ENCODE data around the gene LSM6. TPM values are rescaled to one million over a fixed set of nuclear protein-coding genes. Genes with fewer than 3 reads are reported as not detected.

The LSM6 gene
- total and polyA plus RNA-seq, 12 donors: 10.7 to 49.4 (median 25.7) TPM

DNA sequence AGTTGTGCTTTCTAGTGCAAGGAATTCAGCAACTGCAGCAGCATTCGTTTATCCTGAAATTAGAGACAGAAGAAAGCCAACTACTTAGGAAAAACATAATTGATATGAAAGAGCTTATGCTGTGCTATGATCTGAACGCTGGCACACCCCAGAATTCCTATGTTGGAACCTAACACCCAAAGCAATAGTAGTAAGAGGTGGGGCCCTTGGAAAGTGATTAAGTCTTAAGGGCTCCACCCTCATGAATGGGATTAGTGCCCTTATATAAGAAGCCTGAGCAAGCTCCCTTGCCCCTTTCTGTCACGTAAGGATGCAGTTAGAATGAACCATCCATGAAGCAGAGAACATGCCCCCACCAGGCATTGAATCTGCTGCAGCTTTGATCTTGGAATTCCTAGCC lies 5.4 kb upstream of the LSM6 start:
- TF ChIP-seq POLR2A (IDR thresholded peaks at IDR 0.05): no peak
- TF ChIP-seq, protein P1, sequence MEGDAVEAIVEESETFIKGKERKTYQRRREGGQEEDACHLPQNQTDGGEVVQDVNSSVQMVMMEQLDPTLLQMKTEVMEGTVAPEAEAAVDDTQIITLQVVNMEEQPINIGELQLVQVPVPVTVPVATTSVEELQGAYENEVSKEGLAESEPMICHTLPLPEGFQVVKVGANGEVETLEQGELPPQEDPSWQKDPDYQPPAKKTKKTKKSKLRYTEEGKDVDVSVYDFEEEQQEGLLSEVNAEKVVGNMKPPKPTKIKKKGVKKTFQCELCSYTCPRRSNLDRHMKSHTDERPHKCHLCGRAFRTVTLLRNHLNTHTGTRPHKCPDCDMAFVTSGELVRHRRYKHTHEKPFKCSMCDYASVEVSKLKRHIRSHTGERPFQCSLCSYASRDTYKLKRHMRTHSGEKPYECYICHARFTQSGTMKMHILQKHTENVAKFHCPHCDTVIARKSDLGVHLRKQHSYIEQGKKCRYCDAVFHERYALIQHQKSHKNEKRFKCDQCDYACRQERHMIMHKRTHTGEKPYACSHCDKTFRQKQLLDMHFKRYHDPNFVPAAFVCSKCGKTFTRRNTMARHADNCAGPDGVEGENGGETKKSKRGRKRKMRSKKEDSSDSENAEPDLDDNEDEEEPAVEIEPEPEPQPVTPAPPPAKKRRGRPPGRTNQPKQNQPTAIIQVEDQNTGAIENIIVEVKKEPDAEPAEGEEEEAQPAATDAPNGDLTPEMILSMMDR (IDR thresholded peaks at IDR 0.05): no peak
- no peaks in the 10 kb centered on the region for H3K36me3 ChIP-seq (replicated peaks in 1 of 2)
- 80 to 83% (median 81%) methylated on average over 3 of the region's 3 CpGs for WGBS, 4 donors
- no peak overlapping the region for H3K27ac ChIP-seq
- no peak for DNase-seq
- intact Hi-C loops (cut with DNase I): loop anchor here in 1 of 2 donors (10.0 kb wide), 1 partner anchor 225 kb away; no protein-coding TSS in a partner anchor
- H3K4me1 ChIP-seq (replicated peaks in 1 of 2): peaks cover 0 to 2% of the 10 kb centered on the region in 2 donors
- no peak overlapping the region for H3K4me3 ChIP-seq
- H3K27me3 ChIP-seq: no peaks in the 10 kb centered on the region
- no peaks in the 10 kb centered on the region for H3K9me3 ChIP-seq (replicated peaks in 1 of 3)

DNA sequence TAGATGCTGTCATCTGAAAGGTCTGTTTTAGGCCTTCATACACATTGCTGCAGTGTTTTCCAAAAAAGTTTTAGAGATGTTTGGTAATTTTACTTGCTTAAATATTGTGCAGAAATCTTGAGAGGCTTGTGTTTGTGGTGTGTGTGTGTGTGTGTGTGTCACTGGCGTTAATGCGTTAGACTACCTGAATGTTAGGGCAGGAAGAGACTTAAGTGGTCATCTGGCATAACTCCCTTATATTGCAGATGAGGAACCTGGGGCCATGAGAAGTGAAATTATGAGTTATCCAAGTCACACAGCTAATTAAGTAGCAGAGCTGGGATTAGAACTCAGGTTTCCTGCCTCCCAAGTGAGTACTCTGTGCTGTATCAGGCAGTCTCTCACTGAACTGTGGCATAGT lies 1.4 kb downstream of the LSM6 start:
- no peak for TF ChIP-seq POLR2A (IDR thresholded peaks at IDR 0.05)
- H3K27ac ChIP-seq: no peak overlapping the region
- H3K4me3 ChIP-seq: peak overlapping the region in 1 of 4 donors; percentile 93
- no peak for DNase-seq
- WGBS, 4 donors: 74 to 78% (median 76%) methylated on average over 2 of the region's 2 CpGs
- intact Hi-C loops (cut with DNase I): loop anchor here in 1 of 2 donors (10.0 kb wide), 1 partner anchor 232 kb away; no protein-coding TSS in a partner anchor
- H3K36me3 ChIP-seq (replicated peaks in 1 of 2): no peaks in the 10 kb centered on the region
- H3K27me3 ChIP-seq: no peaks in the 10 kb centered on the region
- H3K4me1 ChIP-seq (replicated peaks in 1 of 2): peaks cover 10 to 53% of the 10 kb centered on the region in 2 donors
- no peaks in the 10 kb centered on the region for H3K9me3 ChIP-seq (replicated peaks in 1 of 3)

DNA sequence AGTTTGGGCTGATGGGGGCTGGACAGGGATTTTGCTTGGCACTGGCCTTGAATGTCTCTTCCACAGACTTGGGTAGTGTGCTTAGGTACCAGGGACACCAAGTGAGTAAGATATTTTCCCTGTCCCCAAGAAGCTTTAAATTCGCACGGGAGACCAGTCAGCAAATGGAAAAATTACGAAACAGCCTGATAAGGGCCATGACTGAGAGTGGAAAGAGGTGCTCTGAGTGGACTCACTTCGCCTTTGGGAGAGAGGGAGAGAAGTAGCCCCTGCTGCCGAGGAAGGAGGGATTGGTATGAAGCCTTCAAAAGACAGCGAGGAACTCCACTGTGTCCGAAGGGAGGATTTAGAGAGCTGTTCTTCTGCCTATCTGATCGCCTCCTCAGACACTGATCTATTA lies 2.6 kb downstream of the LSM6 start:
- Histone ChIP-seq H3K27ac (peak overlapping the region in 1 of 5 donors; percentile 35), H3K9me3 (replicated peaks in 1 of 3) (no peaks in the 10 kb centered on the region), H3K36me3 (replicated peaks in 1 of 2) (no peaks in the 10 kb centered on the region), H3K27me3 (no peaks in the 10 kb centered on the region), H3K4me3 (no peak overlapping the region), H3K4me1 (replicated peaks in 1 of 2) (peaks cover 10 to 53% of the 10 kb centered on the region in 2 donors)
- TF ChIP-seq POLR2A (IDR thresholded peaks at IDR 0.05): no peak
- TF ChIP-seq, protein P1 (IDR thresholded peaks at IDR 0.05): no peak
- DNase-seq: peak in 3 of 7 donors; percentile 21 to 59 (median 29)
- WGBS, 4 donors: 60 to 75% (median 68%) methylated on average over 8 of the region's 8 CpGs
- intact Hi-C loops (cut with DNase I): loop anchor here in 1 of 2 donors (10.0 kb wide), 1 partner anchor 233 kb away; no protein-coding TSS in a partner anchor

DNA sequence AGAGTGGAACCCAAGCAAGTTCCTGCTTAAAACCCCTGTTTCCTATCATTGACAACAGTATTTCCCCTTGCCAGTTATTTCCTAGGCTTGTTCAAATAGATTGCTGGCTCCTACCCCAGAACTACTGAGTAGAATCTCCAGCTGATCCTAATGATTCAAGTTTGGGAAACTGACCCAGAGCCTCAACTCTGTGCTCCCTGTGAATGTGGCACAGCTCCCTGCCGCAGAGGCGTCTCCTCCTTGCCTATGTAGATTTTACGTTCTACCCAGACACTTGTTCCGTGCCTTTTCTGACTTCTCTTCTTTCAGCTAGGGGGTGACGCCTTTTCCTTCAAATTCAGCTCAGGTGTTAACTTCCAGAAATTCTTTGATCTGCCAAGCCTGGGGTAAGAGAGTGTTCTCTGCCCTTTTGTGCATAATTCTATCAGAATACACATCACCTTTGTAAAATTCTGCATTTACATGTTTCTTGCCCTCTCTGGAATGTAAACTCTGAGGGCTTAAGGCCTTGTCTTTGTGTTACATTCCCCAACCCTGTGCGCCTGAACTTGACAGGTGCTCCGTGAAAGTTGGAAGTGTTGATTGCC lies 4.4 kb downstream of the LSM6 start:
- WGBS, 4 donors: 77 to 88% (median 81%) methylated on average over 7 of the region's 7 CpGs
- no peaks in the 10 kb centered on the region for H3K9me3 ChIP-seq (replicated peaks in 1 of 3)
- no peak overlapping the region for H3K27ac ChIP-seq
- DNase-seq: no peak
- H3K4me1 ChIP-seq (replicated peaks in 1 of 2): peaks cover 10 to 53% of the 10 kb centered on the region in 2 donors
- TF ChIP-seq POLR2A (IDR thresholded peaks at IDR 0.05): no peak
- TF ChIP-seq, protein P1 (IDR thresholded peaks at IDR 0.05): no peak
- intact Hi-C loops (cut with DNase I): loop anchor here in 1 of 2 donors (10.0 kb wide), 1 partner anchor 235 kb away; no protein-coding TSS in a partner anchor
- H3K27me3 ChIP-seq: no peaks in the 10 kb centered on the region
- no peaks in the 10 kb centered on the region for H3K36me3 ChIP-seq (replicated peaks in 1 of 2)
- no peak overlapping the region for H3K4me3 ChIP-seq

DNA sequence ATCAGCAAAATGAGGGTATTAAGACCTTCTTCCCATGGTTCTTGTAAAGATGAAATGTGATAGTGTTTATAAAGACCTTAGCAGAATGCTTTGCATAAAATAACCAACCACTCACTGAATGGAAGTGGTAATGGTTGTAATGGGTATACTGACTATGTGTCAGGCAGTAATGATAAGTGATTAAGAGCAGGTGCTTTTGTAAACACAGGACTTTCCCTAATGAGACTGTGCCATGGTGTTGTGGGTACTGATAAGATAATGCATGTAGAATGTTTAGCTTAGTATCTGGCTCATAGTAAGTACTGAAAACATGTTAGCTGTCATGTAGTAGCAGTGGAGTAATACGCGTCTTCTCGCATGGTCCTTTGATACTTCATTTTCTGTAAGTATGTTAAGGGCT lies 6.9 kb downstream of the LSM6 start:
- H3K4me3 ChIP-seq: no peak overlapping the region
- no peaks in the 10 kb centered on the region for H3K27me3 ChIP-seq
- H3K27ac ChIP-seq: no peak overlapping the region
- peaks cover 0 to 5% of the 10 kb centered on the region in 2 donors for H3K36me3 ChIP-seq (replicated peaks in 1 of 2)
- no peak for TF ChIP-seq POLR2A (IDR thresholded peaks at IDR 0.05)
- TF ChIP-seq, protein P1 (IDR thresholded peaks at IDR 0.05): no peak
- no peaks in the 10 kb centered on the region for H3K9me3 ChIP-seq (replicated peaks in 1 of 3)
- H3K4me1 ChIP-seq (replicated peaks in 1 of 2): peaks cover 10 to 36% of the 10 kb centered on the region in 2 donors
- no peak for DNase-seq
- intact Hi-C loops (cut with DNase I): no loop called here
- WGBS, 4 donors: 95 to 98% (median 96%) methylated on average over 3 of the region's 3 CpGs
